Measurements from ENCODE around the gene HCN1. TPM values are rescaled to one million over a fixed set of nuclear protein-coding genes. Genes with fewer than 3 reads are reported as not detected.

Gene HCN1
- 0.07 TPM for polyA plus RNA-seq (2013, experiment 1 of 4)
- 0.05 TPM for polyA plus RNA-seq (2013, experiment 2 of 4)
- polyA plus RNA-seq (2013, experiment 3 of 4) = 0.05 TPM
- 0.16 TPM for polyA plus RNA-seq (2013, experiment 4 of 4)

- WGBS, 2 experiments = 14 to 15% methylated on average over 46 of the region's 46 CpGs
- H3K27ac ChIP-seq (ENCODE audit: insufficient read depth, low read depth, low read length, poor library complexity, severe bottlenecking) = no peak within 1 kb of the TSS
- H3K4me3 ChIP-seq (ENCODE audit: insufficient read depth, low read depth, low read length) = peak within 1 kb of the TSS; percentile 46
- no peaks in the 10 kb centered on the region for H3K36me3 ChIP-seq (ENCODE audit: control insufficient read depth, insufficient read depth, low read length)
- H3K27me3 ChIP-seq (ENCODE audit: control insufficient read depth, insufficient read depth, low read length, poor library complexity, severe bottlenecking) = peaks cover 30% of the 10 kb centered on the region
- no peaks in the 10 kb centered on the region for H3K9me3 ChIP-seq (ENCODE audit: control insufficient read depth, low read length)
- peaks cover 6% of the 10 kb centered on the region for H3K4me1 ChIP-seq (ENCODE audit: control insufficient read depth, insufficient read depth, low read length)
Measured at GRCh38 chr5:45696206-45696836, at the start of gene HCN1. Gene HCN1, minus strand, starts transcription at chr5:45696380.

GRCh38 chr5:45741110-45741509 is 44.9 kb upstream of the HCN1 start:
- no peaks in the 10 kb centered on the region for H3K27me3 ChIP-seq (ENCODE audit: control insufficient read depth, insufficient read depth, low read length, poor library complexity, severe bottlenecking)
- H3K36me3 ChIP-seq (ENCODE audit: control insufficient read depth, insufficient read depth, low read length) = no peaks in the 10 kb centered on the region
- H3K9me3 ChIP-seq (ENCODE audit: control insufficient read depth, low read length) = no peaks in the 10 kb centered on the region
- no peak overlapping the region for H3K4me3 ChIP-seq (ENCODE audit: insufficient read depth, low read depth, low read length)
- H3K4me1 ChIP-seq (ENCODE audit: control insufficient read depth, insufficient read depth, low read length) = no peaks in the 10 kb centered on the region
- no peak overlapping the region for H3K27ac ChIP-seq (ENCODE audit: insufficient read depth, low read depth, low read length, poor library complexity, severe bottlenecking)
- 49 to 59% methylated on average over 5 of the region's 5 CpGs for WGBS, 2 experiments

DNA sequence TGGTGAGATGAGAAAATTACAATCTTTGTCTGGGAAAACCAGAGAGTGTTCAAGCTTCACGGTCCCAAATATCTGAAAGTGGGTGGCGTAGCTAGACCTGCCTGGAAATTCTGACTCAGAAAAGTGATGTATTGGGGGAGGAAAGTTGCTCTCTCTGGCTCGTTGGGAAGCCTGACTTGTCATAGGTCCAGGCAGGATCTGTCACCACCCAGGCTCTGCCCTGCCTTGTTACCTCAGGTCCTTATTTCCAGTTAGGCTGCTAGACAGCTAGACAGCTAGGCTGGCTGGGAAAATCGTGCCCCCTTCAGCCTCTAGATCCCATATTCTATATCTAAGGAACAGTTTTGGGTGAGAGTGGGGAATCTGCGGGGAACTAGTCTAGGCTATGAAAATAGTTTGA is 41.0 kb upstream of the HCN1 start:
- Histone ChIP-seq H3K36me3 (ENCODE audit: control insufficient read depth, insufficient read depth, low read length) (no peaks in the 10 kb centered on the region), H3K27ac (ENCODE audit: insufficient read depth, low read depth, low read length, poor library complexity, severe bottlenecking) (no peak overlapping the region), H3K27me3 (ENCODE audit: control insufficient read depth, insufficient read depth, low read length, poor library complexity, severe bottlenecking) (no peaks in the 10 kb centered on the region), H3K9me3 (ENCODE audit: control insufficient read depth, low read length) (no peaks in the 10 kb centered on the region), H3K4me1 (ENCODE audit: control insufficient read depth, insufficient read depth, low read length) (no peaks in the 10 kb centered on the region), H3K4me3 (ENCODE audit: insufficient read depth, low read depth, low read length) (no peak overlapping the region)
- WGBS, 2 experiments = 81 to 88% methylated on average over 4 to 5 of the region's 5 CpGs

DNA sequence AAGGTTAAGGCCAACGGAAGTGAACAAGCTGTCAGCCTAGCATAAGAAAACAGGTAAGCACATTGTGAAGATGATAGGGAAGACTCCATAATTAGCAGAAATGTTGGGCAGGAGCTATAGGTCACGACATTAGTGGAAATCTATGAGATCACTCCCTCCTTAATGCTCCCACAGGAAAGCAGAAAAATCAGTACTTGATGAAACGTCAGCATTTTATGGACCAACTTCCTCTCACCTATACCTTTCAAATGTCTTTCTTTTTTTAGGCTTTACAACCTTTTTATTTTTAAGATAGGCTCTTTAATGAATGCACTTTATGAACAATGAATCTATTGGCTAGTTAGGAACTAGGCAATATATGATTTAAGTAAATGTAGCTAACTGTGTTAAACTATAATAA is 29.4 kb upstream of the HCN1 start:
- 79% methylated on average over 3 of the region's 3 CpGs for WGBS, 2 experiments

GRCh38 chr5:45697201-45697600 is 1.0 kb upstream of the HCN1 start:
- peaks cover 6% of the 10 kb centered on the region for H3K4me1 ChIP-seq (ENCODE audit: control insufficient read depth, insufficient read depth, low read length)
- no peak overlapping the region for H3K4me3 ChIP-seq (ENCODE audit: insufficient read depth, low read depth, low read length)
- no peaks in the 10 kb centered on the region for H3K36me3 ChIP-seq (ENCODE audit: control insufficient read depth, insufficient read depth, low read length)
- WGBS, 2 experiments = 71 to 74% methylated on average over 6 of the region's 6 CpGs
- no peak overlapping the region for H3K27ac ChIP-seq (ENCODE audit: insufficient read depth, low read depth, low read length, poor library complexity, severe bottlenecking)
- peaks cover 30% of the 10 kb centered on the region for H3K27me3 ChIP-seq (ENCODE audit: control insufficient read depth, insufficient read depth, low read length, poor library complexity, severe bottlenecking)
- no peaks in the 10 kb centered on the region for H3K9me3 ChIP-seq (ENCODE audit: control insufficient read depth, low read length)

More for the DNA sequence above, 29.4 kb upstream of the HCN1 start:
- no peaks in the 10 kb centered on the region for H3K9me3 ChIP-seq (ENCODE audit: control insufficient read depth, low read length)
- no peaks in the 10 kb centered on the region for H3K4me1 ChIP-seq (ENCODE audit: control insufficient read depth, insufficient read depth, low read length)
- H3K36me3 ChIP-seq (ENCODE audit: control insufficient read depth, insufficient read depth, low read length) = no peaks in the 10 kb centered on the region
- no peak overlapping the region for H3K27ac ChIP-seq (ENCODE audit: insufficient read depth, low read depth, low read length, poor library complexity, severe bottlenecking)
- no peaks in the 10 kb centered on the region for H3K27me3 ChIP-seq (ENCODE audit: control insufficient read depth, insufficient read depth, low read length, poor library complexity, severe bottlenecking)
- H3K4me3 ChIP-seq (ENCODE audit: insufficient read depth, low read depth, low read length) = no peak overlapping the region

- peak overlapping the region; percentile 46 for H3K4me3 ChIP-seq (ENCODE audit: insufficient read depth, low read depth, low read length)
- no peak overlapping the region for H3K27ac ChIP-seq (ENCODE audit: insufficient read depth, low read depth, low read length, poor library complexity, severe bottlenecking)
- H3K27me3 ChIP-seq (ENCODE audit: control insufficient read depth, insufficient read depth, low read length, poor library complexity, severe bottlenecking) = peaks cover 30% of the 10 kb centered on the region
- no peaks in the 10 kb centered on the region for H3K9me3 ChIP-seq (ENCODE audit: control insufficient read depth, low read length)
- no peaks in the 10 kb centered on the region for H3K36me3 ChIP-seq (ENCODE audit: control insufficient read depth, insufficient read depth, low read length)
- peaks cover 6% of the 10 kb centered on the region for H3K4me1 ChIP-seq (ENCODE audit: control insufficient read depth, insufficient read depth, low read length)
- 0 to 1% methylated on average over 59 of the region's 59 CpGs for WGBS, 2 experiments
Measured at GRCh38 chr5:45695804-45696156, 400 bp downstream of the HCN1 start.

GRCh38 chr5:45694971-45695803 is 993 bp downstream of the HCN1 start:
- no peak overlapping the region for H3K27ac ChIP-seq (ENCODE audit: insufficient read depth, low read depth, low read length, poor library complexity, severe bottlenecking)
- peaks cover 6% of the 10 kb centered on the region for H3K4me1 ChIP-seq (ENCODE audit: control insufficient read depth, insufficient read depth, low read length)
- 1% methylated on average over 51 of the region's 51 CpGs for WGBS, 2 experiments
- H3K27me3 ChIP-seq (ENCODE audit: control insufficient read depth, insufficient read depth, low read length, poor library complexity, severe bottlenecking) = peaks cover 30% of the 10 kb centered on the region
- no peaks in the 10 kb centered on the region for H3K9me3 ChIP-seq (ENCODE audit: control insufficient read depth, low read length)
- no peaks in the 10 kb centered on the region for H3K36me3 ChIP-seq (ENCODE audit: control insufficient read depth, insufficient read depth, low read length)
- H3K4me3 ChIP-seq (ENCODE audit: insufficient read depth, low read depth, low read length) = peak overlapping the region; percentile 46

DNA sequence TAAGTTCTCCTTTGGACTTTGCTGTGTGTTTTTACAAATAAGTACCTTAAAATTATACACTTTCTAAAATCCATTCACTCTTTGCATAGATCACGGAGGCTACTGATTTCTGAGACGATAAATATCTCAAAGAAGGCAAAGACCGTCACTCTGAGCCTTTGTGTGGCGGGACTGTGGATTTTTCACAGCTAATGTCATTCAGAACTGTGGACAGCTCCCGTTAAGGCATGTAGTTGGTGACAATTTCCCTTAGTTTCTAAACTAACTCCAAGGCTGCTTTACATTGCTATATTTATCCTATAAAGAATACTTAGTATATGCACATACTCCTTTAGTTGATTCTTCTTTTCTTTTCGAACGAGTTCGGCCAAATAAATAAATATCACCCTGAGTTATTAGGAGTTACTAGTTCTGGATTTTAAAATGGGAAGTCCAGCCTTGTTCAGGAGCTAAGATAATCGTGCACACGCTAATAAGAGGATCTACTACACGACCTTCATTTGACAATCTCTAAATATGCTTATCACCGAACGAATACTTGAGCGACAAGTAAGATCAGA is 1.8 kb downstream of the HCN1 start:
- no peak overlapping the region for H3K4me3 ChIP-seq (ENCODE audit: insufficient read depth, low read depth, low read length)
- no peaks in the 10 kb centered on the region for H3K9me3 ChIP-seq (ENCODE audit: control insufficient read depth, low read length)
- H3K27ac ChIP-seq (ENCODE audit: insufficient read depth, low read depth, low read length, poor library complexity, severe bottlenecking) = no peak overlapping the region
- H3K4me1 ChIP-seq (ENCODE audit: control insufficient read depth, insufficient read depth, low read length) = peaks cover 6% of the 10 kb centered on the region
- no peaks in the 10 kb centered on the region for H3K36me3 ChIP-seq (ENCODE audit: control insufficient read depth, insufficient read depth, low read length)
- H3K27me3 ChIP-seq (ENCODE audit: control insufficient read depth, insufficient read depth, low read length, poor library complexity, severe bottlenecking) = peaks cover 30% of the 10 kb centered on the region
- 24 to 29% methylated on average over 10 to 12 of the region's 14 CpGs for WGBS, 2 experiments

- Histone ChIP-seq H3K27ac (ENCODE audit: insufficient read depth, low read depth, low read length, poor library complexity, severe bottlenecking) (no peak overlapping the region), H3K4me1 (ENCODE audit: control insufficient read depth, insufficient read depth, low read length) (peaks cover 6% of the 10 kb centered on the region), H3K4me3 (ENCODE audit: insufficient read depth, low read depth, low read length) (no peak overlapping the region), H3K36me3 (ENCODE audit: control insufficient read depth, insufficient read depth, low read length) (no peaks in the 10 kb centered on the region), H3K27me3 (ENCODE audit: control insufficient read depth, insufficient read depth, low read length, poor library complexity, severe bottlenecking) (peaks cover 30% of the 10 kb centered on the region), H3K9me3 (ENCODE audit: control insufficient read depth, low read length) (no peaks in the 10 kb centered on the region)
- WGBS, 2 experiments = 84 to 91% methylated on average over 3 of the region's 3 CpGs
Measured at GRCh38 chr5:45692481-45692880, 3.7 kb downstream of the HCN1 start.

- H3K27me3 ChIP-seq (ENCODE audit: control insufficient read depth, insufficient read depth, low read length, poor library complexity, severe bottlenecking) = peaks cover 28% of the 10 kb centered on the region
- 95 to 98% methylated on average over 4 of the region's 4 CpGs for WGBS, 2 experiments
- H3K4me1 ChIP-seq (ENCODE audit: control insufficient read depth, insufficient read depth, low read length) = peaks cover 6% of the 10 kb centered on the region
- H3K9me3 ChIP-seq (ENCODE audit: control insufficient read depth, low read length) = no peaks in the 10 kb centered on the region
- H3K4me3 ChIP-seq (ENCODE audit: insufficient read depth, low read depth, low read length) = no peak overlapping the region
- no peaks in the 10 kb centered on the region for H3K36me3 ChIP-seq (ENCODE audit: control insufficient read depth, insufficient read depth, low read length)
- no peak overlapping the region for H3K27ac ChIP-seq (ENCODE audit: insufficient read depth, low read depth, low read length, poor library complexity, severe bottlenecking)
Measured at GRCh38 chr5:45691656-45692055, 4.5 kb downstream of the HCN1 start.
